BE2C (cell line): Measurements from ENCODE around the gene NANOS1.
"Not testable (repeated sequence)": the region's sequence is repeated elsewhere in the genome, so short reads cannot be mapped to it uniquely, and the experiment has no call there.

Source experiments
- DNase-seq: peaks from one replicate; pipeline ENCODE4 v3.0.0-alpha.2; 2020
- H3K27me3 ChIP-seq: fragments of 250-450 bp; sonication (Bioruptor Pico); 2 replicates; pipeline ENCODE4 v1.5.1; 2020; ENCODE audit warnings: mild to moderate bottlenecking
- H3K36me3 ChIP-seq: fragments of 250-450 bp; sonication (Bioruptor Pico); 2 replicates; pipeline ENCODE4 v1.5.1; 2020; ENCODE audit warnings: mild to moderate bottlenecking
- H3K4me1 ChIP-seq: fragments of 250-450 bp; sonication (Bioruptor Pico); 2 replicates; pipeline ENCODE4 v1.5.1; 2020
- H3K4me3 ChIP-seq: 2 replicates; pipeline ENCODE4 v1.5.1; 2011; ENCODE audit warnings: low read depth, low read length
- H3K9me3 ChIP-seq: fragments of 250-450 bp; sonication (Bioruptor Pico); 2 replicates; pipeline ENCODE4 v1.5.1; 2020
- TF ChIP-seq, protein P1 (sequence below): IDR thresholded peaks from 2 replicates; pipeline ENCODE4 v1.5.1; 2012; ENCODE audit warnings: mild to moderate bottlenecking, low read depth, low read length

NANOS1 gene

GRCh38 chr10:119022846-119023552 is 6.5 kb upstream of the NANOS1 start:
- Histone ChIP-seq H3K4me3 (peak overlapping the region; percentile 26), H3K36me3 (no peaks in the 10 kb centered on the region), H3K9me3 (no peaks in the 10 kb centered on the region), H3K4me1 (peaks cover 26% of the 10 kb centered on the region), H3K27me3 (no peaks in the 10 kb centered on the region)
- TF ChIP-seq, protein P1, sequence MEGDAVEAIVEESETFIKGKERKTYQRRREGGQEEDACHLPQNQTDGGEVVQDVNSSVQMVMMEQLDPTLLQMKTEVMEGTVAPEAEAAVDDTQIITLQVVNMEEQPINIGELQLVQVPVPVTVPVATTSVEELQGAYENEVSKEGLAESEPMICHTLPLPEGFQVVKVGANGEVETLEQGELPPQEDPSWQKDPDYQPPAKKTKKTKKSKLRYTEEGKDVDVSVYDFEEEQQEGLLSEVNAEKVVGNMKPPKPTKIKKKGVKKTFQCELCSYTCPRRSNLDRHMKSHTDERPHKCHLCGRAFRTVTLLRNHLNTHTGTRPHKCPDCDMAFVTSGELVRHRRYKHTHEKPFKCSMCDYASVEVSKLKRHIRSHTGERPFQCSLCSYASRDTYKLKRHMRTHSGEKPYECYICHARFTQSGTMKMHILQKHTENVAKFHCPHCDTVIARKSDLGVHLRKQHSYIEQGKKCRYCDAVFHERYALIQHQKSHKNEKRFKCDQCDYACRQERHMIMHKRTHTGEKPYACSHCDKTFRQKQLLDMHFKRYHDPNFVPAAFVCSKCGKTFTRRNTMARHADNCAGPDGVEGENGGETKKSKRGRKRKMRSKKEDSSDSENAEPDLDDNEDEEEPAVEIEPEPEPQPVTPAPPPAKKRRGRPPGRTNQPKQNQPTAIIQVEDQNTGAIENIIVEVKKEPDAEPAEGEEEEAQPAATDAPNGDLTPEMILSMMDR: no peak
- DNase-seq: peak; percentile 54

DNA sequence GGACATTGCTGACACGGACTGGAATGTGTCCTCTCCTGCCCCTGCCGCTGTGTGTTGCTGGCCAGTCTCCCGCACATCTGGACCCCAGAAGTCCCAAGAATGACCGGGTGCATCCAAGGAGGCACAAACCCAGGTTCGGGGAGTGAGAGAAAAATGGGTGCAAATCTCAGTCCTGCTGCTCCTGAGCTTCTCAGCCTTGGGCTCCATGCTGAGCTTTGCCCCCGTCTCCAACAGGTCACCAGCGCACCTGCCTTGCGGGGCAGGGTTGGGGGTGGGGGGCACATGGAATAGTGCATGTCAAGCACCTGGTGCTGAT is 6.0 kb upstream of the NANOS1 start:
- no peak for DNase-seq

DNA sequence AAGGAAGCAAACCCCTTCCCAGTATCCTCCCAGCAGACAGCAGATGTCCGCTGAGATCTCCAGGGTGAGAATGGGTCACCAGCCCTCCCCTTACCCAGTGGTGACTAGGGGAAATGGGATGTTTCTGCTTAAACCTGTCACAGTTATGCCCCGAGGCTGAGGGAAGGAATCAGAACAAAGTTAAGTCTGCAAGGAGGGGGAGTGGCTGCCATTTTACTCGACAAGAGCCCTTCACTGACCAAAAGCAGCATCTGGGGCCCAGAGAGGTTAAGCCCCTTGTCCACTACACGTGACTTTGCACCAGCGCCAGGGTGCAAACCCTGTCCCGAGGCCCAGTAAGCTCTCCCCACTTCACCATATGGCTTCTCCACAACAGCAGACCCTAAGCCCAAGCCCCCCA is 4.6 kb upstream of the NANOS1 start:
- TF ChIP-seq, protein P1: no peak
- no peak overlapping the region for H3K4me3 ChIP-seq
- no peaks in the 10 kb centered on the region for H3K36me3 ChIP-seq
- no peak for DNase-seq
- H3K9me3 ChIP-seq: no peaks in the 10 kb centered on the region
- H3K27me3 ChIP-seq: no peaks in the 10 kb centered on the region
- H3K4me1 ChIP-seq: peaks cover 26% of the 10 kb centered on the region

More for the DNA sequence above, 6.0 kb upstream of the NANOS1 start:
- TF ChIP-seq, protein P1: no peak
- no peaks in the 10 kb centered on the region for H3K27me3 ChIP-seq
- peak overlapping the region; percentile 26 for H3K4me3 ChIP-seq
- no peaks in the 10 kb centered on the region for H3K9me3 ChIP-seq
- no peaks in the 10 kb centered on the region for H3K36me3 ChIP-seq
- H3K4me1 ChIP-seq: peaks cover 26% of the 10 kb centered on the region

DNA sequence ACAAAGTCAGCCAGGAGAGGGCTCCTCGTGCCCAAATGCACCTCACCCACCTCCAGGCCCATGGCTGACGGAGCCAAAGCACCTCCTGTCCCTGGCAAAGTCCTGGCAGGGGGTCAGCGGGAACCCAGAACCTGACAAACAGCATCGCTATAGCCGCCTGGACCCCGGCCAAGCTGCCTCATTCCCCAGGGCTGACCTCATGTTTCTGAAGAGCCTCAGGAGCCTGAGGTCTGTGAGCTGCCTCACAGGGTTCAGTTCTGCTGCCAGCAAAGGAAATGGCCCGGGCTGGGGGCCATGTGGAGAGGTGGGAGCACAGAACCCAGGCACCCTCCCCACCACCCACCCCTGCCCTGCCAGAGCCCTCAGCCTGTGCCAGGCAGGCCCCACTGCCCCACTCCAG is 4.2 kb upstream of the NANOS1 start:
- DNase-seq: peak; percentile 76
- H3K27me3 ChIP-seq: no peaks in the 10 kb centered on the region
- H3K4me3 ChIP-seq: no peak overlapping the region
- TF ChIP-seq, protein P1: no peak
- peaks cover 26% of the 10 kb centered on the region for H3K4me1 ChIP-seq
- no peaks in the 10 kb centered on the region for H3K9me3 ChIP-seq
- H3K36me3 ChIP-seq: no peaks in the 10 kb centered on the region

- DNase-seq: no peak
- TF ChIP-seq, protein P1: no peak
- Histone ChIP-seq H3K36me3 (no peaks in the 10 kb centered on the region), H3K4me1 (peaks cover 26% of the 10 kb centered on the region), H3K4me3 (no peak overlapping the region), H3K27me3 (no peaks in the 10 kb centered on the region), H3K9me3 (no peaks in the 10 kb centered on the region)
These were observed 3.7 kb upstream of the NANOS1 start for GRCh38 chr10:119025776-119026175.

GRCh38 chr10:119026301-119027110 is 3.0 kb upstream of the NANOS1 start:
- no peak overlapping the region for H3K4me3 ChIP-seq
- TF ChIP-seq, protein P1: no peak
- H3K27me3 ChIP-seq: no peaks in the 10 kb centered on the region
- peaks cover 26% of the 10 kb centered on the region for H3K4me1 ChIP-seq
- H3K9me3 ChIP-seq: no peaks in the 10 kb centered on the region
- DNase-seq: no peak
- no peaks in the 10 kb centered on the region for H3K36me3 ChIP-seq

- peaks cover 25% of the 10 kb centered on the region for H3K4me1 ChIP-seq
- H3K4me3 ChIP-seq, H3K36me3 ChIP-seq, DNase-seq, H3K27me3 ChIP-seq, H3K9me3 ChIP-seq: not testable (repeated sequence)
These were observed 1.0 kb upstream of the NANOS1 start for GRCh38 chr10:119028445-119028899.
